H9 (cell line): Measurements from ENCODE around the gene EFCAB12. TPM values are rescaled to one million over a fixed set of nuclear protein-coding genes. Genes with fewer than 3 reads are reported as not detected.

Source experiments
- DNase-seq: peaks from one replicate; pipeline ENCODE4 v3.0.0-alpha.2; 2017
- H2AFZ ChIP-seq: one replicate; pipeline ENCODE4 v1.6.1; 2013; ENCODE audit warnings: mild to moderate bottlenecking, low read length, control low read depth, moderate library complexity
- H2AK5ac ChIP-seq: 2 replicates; pipeline ENCODE4 v1.6.1; 2013; ENCODE audit warnings: low read length, control low read depth, mixed read lengths; ENCODE audit not compliant: insufficient read length
- H2BK120ac ChIP-seq: one replicate; pipeline ENCODE4 v1.6.1; 2013; ENCODE audit warnings: low read depth, mild to moderate bottlenecking, low read length, control low read depth, inconsistent platforms; ENCODE audit not compliant: poor library complexity, severe bottlenecking
- H2BK12ac ChIP-seq: 2 replicates; pipeline ENCODE4 v1.6.1; 2013; ENCODE audit warnings: low read length, control low read depth, mixed read lengths, low read depth; ENCODE audit not compliant: insufficient read length
- H2BK15ac ChIP-seq: 2 replicates; pipeline ENCODE4 v1.6.1; 2013; ENCODE audit warnings: low read depth, low read length, control low read depth
- H2BK20ac ChIP-seq: one replicate; pipeline ENCODE4 v1.6.1; 2013; ENCODE audit warnings: low read depth, mild to moderate bottlenecking, low read length, control low read depth, inconsistent platforms; ENCODE audit not compliant: poor library complexity, severe bottlenecking
- H2BK5ac ChIP-seq: 2 replicates; pipeline ENCODE4 v1.6.1; 2013; ENCODE audit warnings: low read length, control low read depth, mixed read lengths; ENCODE audit not compliant: insufficient read length
- H3K14ac ChIP-seq: 2 replicates; pipeline ENCODE4 v1.6.1; 2013; ENCODE audit warnings: low read length, control low read depth; ENCODE audit not compliant: insufficient read depth
- H3K18ac ChIP-seq: 2 replicates; pipeline ENCODE4 v1.6.1; 2013; ENCODE audit warnings: low read depth, mild to moderate bottlenecking, mixed read lengths, low read length, control low read depth; ENCODE audit not compliant: insufficient read length
- H3K23ac ChIP-seq: 2 replicates; pipeline ENCODE4 v1.6.1; 2013; ENCODE audit warnings: low read length, control low read depth, mixed read lengths, low read depth; ENCODE audit not compliant: insufficient read length
- H3K23me2 ChIP-seq: 2 replicates; pipeline ENCODE4 v1.6.1; 2013; ENCODE audit warnings: low read depth, mild to moderate bottlenecking, mixed read lengths, low read length, control low read depth; ENCODE audit not compliant: insufficient read length, poor library complexity, severe bottlenecking
- H3K27ac ChIP-seq: 2 replicates; pipeline ENCODE4 v1.5.1; 2013; ENCODE audit warnings: low read length, control low read depth, mixed read lengths, low read depth; ENCODE audit not compliant: insufficient read length
- H3K27me3 ChIP-seq: 2 replicates; pipeline ENCODE4 v1.6.1; 2013; ENCODE audit warnings: low read length, control low read depth, inconsistent platforms; ENCODE audit not compliant: insufficient read depth
- H3K4ac ChIP-seq: 2 replicates; pipeline ENCODE4 v1.6.1; 2013; ENCODE audit warnings: low read depth, mild to moderate bottlenecking, control low read depth, inconsistent platforms, low read length, moderate library complexity
- H3K4me1 ChIP-seq: 2 replicates; pipeline ENCODE4 v1.6.1; 2013; ENCODE audit warnings: low read length, control low read depth, inconsistent platforms; ENCODE audit not compliant: insufficient read depth
- H3K4me2 ChIP-seq: 2 replicates; pipeline ENCODE4 v1.6.1; 2013; ENCODE audit warnings: low read length, control low read depth, mixed read lengths; ENCODE audit not compliant: insufficient read length, insufficient read depth
- H3K56ac ChIP-seq: 2 replicates; pipeline ENCODE4 v1.6.1; 2013; ENCODE audit warnings: low read depth, mild to moderate bottlenecking, mixed read lengths, low read length, control low read depth; ENCODE audit not compliant: insufficient read length
- H3K79me1 ChIP-seq: 2 replicates; pipeline ENCODE4 v1.6.1; 2013; ENCODE audit warnings: low read depth, mild to moderate bottlenecking, moderate library complexity, low read length, control low read depth, inconsistent platforms; ENCODE audit not compliant: insufficient read depth, poor library complexity, severe bottlenecking
- H3K79me2 ChIP-seq: 2 replicates; pipeline ENCODE4 v1.6.1; 2013; ENCODE audit warnings: low read length, control low read depth, inconsistent platforms; ENCODE audit not compliant: insufficient read depth
- H3K9ac ChIP-seq: 2 replicates; pipeline ENCODE4 v1.6.1; 2013; ENCODE audit warnings: low read length, control low read depth, mixed read lengths; ENCODE audit not compliant: insufficient read length; ENCODE audit errors: extremely low read depth
- H3K9me3 ChIP-seq: one replicate; pipeline ENCODE4 v1.6.1; 2013; ENCODE audit warnings: low read depth, low read length, inconsistent platforms; ENCODE audit not compliant: control insufficient read depth
- H3T11ph ChIP-seq: one replicate; pipeline ENCODE4 v1.6.1; 2013; ENCODE audit warnings: mild to moderate bottlenecking, low read length, control low read depth, inconsistent platforms
- H4K20me1 ChIP-seq: one replicate; pipeline ENCODE4 v1.6.1; 2013; ENCODE audit not compliant: control insufficient read depth, insufficient read length, insufficient read depth
- H4K5ac ChIP-seq: 2 replicates; pipeline ENCODE4 v1.6.1; 2013; ENCODE audit warnings: low read depth, mild to moderate bottlenecking, mixed read lengths, low read length, control low read depth; ENCODE audit not compliant: insufficient read length
- H4K8ac ChIP-seq: replicated peaks from 2 replicates; pipeline ENCODE4 v1.6.1; 2013; ENCODE audit warnings: low read length, control low read depth, mixed read lengths, low read depth; ENCODE audit not compliant: insufficient read length
- H4K91ac ChIP-seq: 2 replicates; pipeline ENCODE4 v1.6.1; 2013; ENCODE audit warnings: low read depth, mild to moderate bottlenecking, moderate library complexity, mixed read lengths, low read length, control low read depth; ENCODE audit not compliant: insufficient read length
- H3K27ac Mint-ChIP-seq, 3 experiments: 2 replicates in 2 of 3; 3 replicates in 1 of 3; pipeline ENCODE4 v1.8.0; 2020 to 2021; ENCODE audit warnings: mixed read lengths in 3 of 3, mild to moderate bottlenecking in 1 of 3, moderate library complexity in 1 of 3
- H3K27me3 Mint-ChIP-seq: 2 replicates; pipeline ENCODE4 v1.8.0; 2021; ENCODE audit warnings: low read depth, mild to moderate bottlenecking, moderate library complexity, mixed read lengths
- H3K36me3 Mint-ChIP-seq, 3 experiments: 2 replicates in 2 of 3; 3 replicates in 1 of 3; pipeline ENCODE4 v1.8.0; 2020 to 2021; ENCODE audit warnings: low read depth in 3 of 3, mixed read lengths in 3 of 3; ENCODE audit not compliant: insufficient read depth in 1 of 3
- H3K4me1 Mint-ChIP-seq, 2 experiments: 2 replicates each; pipeline ENCODE4 v1.8.0; 2020; ENCODE audit warnings: mixed read lengths in 2 of 2
- H3K4me3 Mint-ChIP-seq, 2 experiments: 2 replicates in 1 of 2; 3 replicates in 1 of 2; pipeline ENCODE4 v1.8.0; 2020 to 2021; ENCODE audit warnings: mild to moderate bottlenecking in 2 of 2, mixed read lengths in 2 of 2, moderate library complexity in 1 of 2
- H3K9me3 Mint-ChIP-seq, 2 experiments: 2 replicates in 1 of 2; 3 replicates in 1 of 2; pipeline ENCODE4 v1.8.0; 2020; ENCODE audit warnings: mild to moderate bottlenecking in 2 of 2, mixed read lengths in 2 of 2, moderate library complexity in 1 of 2
- WGBS: extraction: QIAGEN DNeasy Blood & Tissue Kit; methylation state at CpG from one replicate; pipeline ENCODE4 v1.1.7; 2013; ENCODE audit warnings: missing lambda C conversion rate, low lambda C conversion rate, mixed read lengths; ENCODE audit not compliant: insufficient read length; ENCODE audit errors: extremely low coverage; 5-methylcytosine and 5-hydroxymethylcytosine counted together
- total RNA-seq: library from RNA; stranded (reverse); gene quantifications from 2 replicates; pipeline ENCODE4 v1.2.1, GENCODE V29; 2021
- TF ChIP-seq, protein P1 (sequence below): fragments of 200-600 bp; sonication (generic); conservative IDR thresholded peaks from 3 replicates; pipeline ENCODE4 v1.8.0; 2021; ENCODE audit warnings: antibody characterized with exemption, mild to moderate bottlenecking

The EFCAB12 gene
- total RNA-seq, 1 experiment from 2014 or later = 0.28 TPM

DNA sequence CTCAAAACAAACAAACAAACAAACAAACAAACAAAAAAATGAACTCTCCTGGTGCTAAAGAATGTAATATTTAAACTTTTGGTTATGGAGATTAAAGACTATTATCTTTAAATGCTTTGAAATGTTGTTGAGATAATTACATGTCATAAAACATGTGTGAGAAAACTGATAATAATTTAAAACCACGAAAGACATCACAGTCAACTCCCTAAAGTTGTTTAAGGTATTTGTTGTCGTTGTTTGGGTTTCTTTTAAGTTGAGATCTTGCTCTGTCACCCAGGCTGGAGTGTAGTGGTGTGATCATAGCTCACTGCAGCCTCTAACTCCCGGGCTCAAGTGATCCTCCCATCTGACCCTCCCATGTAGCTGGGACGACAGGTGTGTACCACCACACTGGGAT, 12.0 kb downstream of the EFCAB12 start:
- no peak overlapping the region for H3K23ac ChIP-seq

More for the DNA sequence above, 12.0 kb downstream of the EFCAB12 start:
- no peak overlapping the region for H3K14ac ChIP-seq
- H3K23me2 ChIP-seq = no peaks in the 10 kb centered on the region
- H4K8ac ChIP-seq = no peak overlapping the region
- H2BK15ac ChIP-seq = no peak overlapping the region
- H3K18ac ChIP-seq = no peak overlapping the region
- no peak overlapping the region for H3K56ac ChIP-seq
- H2BK12ac ChIP-seq = no peak overlapping the region
- Mint-ChIP-seq H3K27ac (no peak overlapping the region), H3K4me3 (no peak overlapping the region), H3K36me3 (no peaks in the 10 kb centered on the region), H3K4me1 (peaks cover 12 to 16% of the 10 kb centered on the region in 2 experiments; a peak in 3 of 4 replicates), H3K27me3 (peaks cover 65% of the 10 kb centered on the region), H3K9me3 (no peaks in the 10 kb centered on the region)
- no peak overlapping the region for H4K91ac ChIP-seq
- H2BK20ac ChIP-seq = no peak overlapping the region
- no peak overlapping the region for H3K4ac ChIP-seq
- H2AFZ ChIP-seq = no peak overlapping the region
- no peak overlapping the region for H2BK5ac ChIP-seq
- no peak overlapping the region for H3K4me2 ChIP-seq
- no peak overlapping the region for H3K9ac ChIP-seq
- no peak overlapping the region for H3K27ac ChIP-seq
- H3K79me2 ChIP-seq = no peaks in the 10 kb centered on the region
- no peaks in the 10 kb centered on the region for H3K4me1 ChIP-seq
- H3K79me1 ChIP-seq = no peaks in the 10 kb centered on the region
- no peaks in the 10 kb centered on the region for H3K9me3 ChIP-seq
- H3T11ph ChIP-seq = no peak overlapping the region
- H4K5ac ChIP-seq = no peak overlapping the region
- no peak overlapping the region for H2BK120ac ChIP-seq
- peaks cover 3% of the 10 kb centered on the region; the same call in 1 of the 2 replicates for H3K27me3 ChIP-seq
- H4K20me1 ChIP-seq = no peaks in the 10 kb centered on the region
- H2AK5ac ChIP-seq = no peak overlapping the region
- TF ChIP-seq, protein P1, sequence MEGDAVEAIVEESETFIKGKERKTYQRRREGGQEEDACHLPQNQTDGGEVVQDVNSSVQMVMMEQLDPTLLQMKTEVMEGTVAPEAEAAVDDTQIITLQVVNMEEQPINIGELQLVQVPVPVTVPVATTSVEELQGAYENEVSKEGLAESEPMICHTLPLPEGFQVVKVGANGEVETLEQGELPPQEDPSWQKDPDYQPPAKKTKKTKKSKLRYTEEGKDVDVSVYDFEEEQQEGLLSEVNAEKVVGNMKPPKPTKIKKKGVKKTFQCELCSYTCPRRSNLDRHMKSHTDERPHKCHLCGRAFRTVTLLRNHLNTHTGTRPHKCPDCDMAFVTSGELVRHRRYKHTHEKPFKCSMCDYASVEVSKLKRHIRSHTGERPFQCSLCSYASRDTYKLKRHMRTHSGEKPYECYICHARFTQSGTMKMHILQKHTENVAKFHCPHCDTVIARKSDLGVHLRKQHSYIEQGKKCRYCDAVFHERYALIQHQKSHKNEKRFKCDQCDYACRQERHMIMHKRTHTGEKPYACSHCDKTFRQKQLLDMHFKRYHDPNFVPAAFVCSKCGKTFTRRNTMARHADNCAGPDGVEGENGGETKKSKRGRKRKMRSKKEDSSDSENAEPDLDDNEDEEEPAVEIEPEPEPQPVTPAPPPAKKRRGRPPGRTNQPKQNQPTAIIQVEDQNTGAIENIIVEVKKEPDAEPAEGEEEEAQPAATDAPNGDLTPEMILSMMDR = no peak
- DNase-seq = no peak
- no CpG with 5 or more reads among the region's 4 CpGs for WGBS
